Liver (tissue), 9 donors: ENCODE measurements around the gene PFN1. TPM values are rescaled to one million over a fixed set of nuclear protein-coding genes. Genes with fewer than 3 reads are reported as not detected.

Experiments used
- DNase-seq: peaks from one replicate; pipeline ENCODE4 v3.0.0-alpha.2; 2017; ENCODE audit warnings: low spot score
- H3K27ac ChIP-seq, 2 donors: one replicate each; pipeline ENCODE4 v1.7.0; 2013; ENCODE audit warnings: inconsistent platforms in 2 of 2, low read length in 2 of 2, control low read depth in 1 of 2, low read depth in 1 of 2, mild to moderate bottlenecking in 1 of 2
- H3K27me3 ChIP-seq, 4 donors: one replicate each; pipeline versions ENCODE4 v1.6.1 to v1.7.0; 2013; ENCODE audit warnings: low read length in 3 of 4, inconsistent platforms in 1 of 4, mild to moderate bottlenecking in 1 of 4, moderate library complexity in 1 of 4; ENCODE audit not compliant: control insufficient read depth in 4 of 4, insufficient read depth in 4 of 4
- H3K36me3 ChIP-seq, 4 donors: one replicate each; pipeline versions ENCODE4 v1.6.1 to v1.7.0; 2013; ENCODE audit warnings: low read length in 3 of 4, mild to moderate bottlenecking in 3 of 4, low read depth in 1 of 4, moderate library complexity in 1 of 4; ENCODE audit not compliant: control insufficient read depth in 4 of 4, insufficient read depth in 3 of 4
- H3K4me1 ChIP-seq, 4 donors: one replicate each; pipeline versions ENCODE4 v1.6.1 to v1.7.0; 2013; ENCODE audit warnings: low read length in 3 of 4, mild to moderate bottlenecking in 3 of 4, moderate library complexity in 1 of 4; ENCODE audit not compliant: control insufficient read depth in 4 of 4, insufficient read depth in 4 of 4
- H3K4me3 ChIP-seq, 3 donors: one replicate each; pipeline versions ENCODE4 v1.6.1 to v1.7.0; 2013; ENCODE audit warnings: low read length in 3 of 3, control low read depth in 1 of 3, low read depth in 1 of 3, mild to moderate bottlenecking in 1 of 3
- H3K9ac ChIP-seq, 2 donors: one replicate each; pipeline ENCODE4 v1.7.0; 2013; ENCODE audit warnings: low read length in 2 of 2, mild to moderate bottlenecking in 2 of 2, moderate library complexity in 2 of 2, control low read depth in 1 of 2, low read depth in 1 of 2
- H3K9me3 ChIP-seq, 4 donors: one replicate each; pipeline versions ENCODE4 v1.6.1 to v1.7.0; 2013; ENCODE audit warnings: low read length in 3 of 4; ENCODE audit not compliant: control insufficient read depth in 4 of 4
- ATF3 ChIP-seq: IDR thresholded peaks from 2 replicates; pipeline ENCODE4 v1.6.1; 2016; ENCODE audit warnings: antibody characterized with exemption
- CTCF ChIP-seq: fragments of 150-350 bp; IDR thresholded peaks from 2 replicates; pipeline ENCODE4 v1.5.1; 2017; ENCODE audit warnings: improper control_type of control experiment, low read depth, low read length; ENCODE audit not compliant: missing input control
- FOXA2 ChIP-seq: IDR thresholded peaks from 2 replicates; pipeline ENCODE4 v1.6.1; 2016; ENCODE audit warnings: antibody characterized with exemption
- GABPA ChIP-seq, 2 donors: IDR thresholded peaks in 1 of 2; conservative IDR thresholded peaks in 1 of 2; 2 replicates each; pipeline ENCODE4 v1.6.1; 2016; ENCODE audit warnings: antibody characterized with exemption in 2 of 2, mild to moderate bottlenecking in 1 of 2, moderate library complexity in 1 of 2
- HNF4A ChIP-seq, 2 donors: conservative IDR thresholded peaks; 2 replicates each; pipeline ENCODE4 v1.6.1; 2016; ENCODE audit warnings: antibody characterized with exemption in 2 of 2, mild to moderate bottlenecking in 2 of 2
- JUND ChIP-seq, 2 donors: IDR thresholded peaks; 2 replicates each; pipeline ENCODE4 v1.6.1; 2016; ENCODE audit warnings: antibody characterized with exemption in 2 of 2
- MAX ChIP-seq: IDR thresholded peaks from 2 replicates; pipeline ENCODE4 v1.6.1; 2016; ENCODE audit warnings: antibody characterized with exemption
- REST ChIP-seq: IDR thresholded peaks from 2 replicates; pipeline ENCODE4 v1.6.1; 2016; ENCODE audit warnings: antibody characterized with exemption, mild to moderate bottlenecking
- SP1 ChIP-seq: IDR thresholded peaks from 2 replicates; pipeline ENCODE4 v1.6.1; 2018; ENCODE audit warnings: antibody characterized with exemption, mild to moderate bottlenecking
- TAF1 ChIP-seq: conservative IDR thresholded peaks from 2 replicates; pipeline ENCODE4 v1.6.1; 2016; ENCODE audit warnings: antibody characterized with exemption, mild to moderate bottlenecking
- ZBTB33 ChIP-seq: IDR thresholded peaks from 2 replicates; pipeline ENCODE4 v1.6.1; 2016; ENCODE audit warnings: antibody characterized with exemption
- WGBS: extraction: QIAGEN DNeasy Blood & Tissue Kit; methylation state at CpG from one replicate; pipeline ENCODE4 v1.1.7; 2013; 5-methylcytosine and 5-hydroxymethylcytosine counted together
- polyA plus RNA-seq, 2 donors: library from polyadenylated mRNA; stranded (reverse) in 1 of 2; unstranded in 1 of 2; fragments of 200-250 nt in 1 of 2; fragments of >200 nt in 1 of 2; fragmentation: Nextera tagmentation in 1 of 2; extraction: Ambion mirVana in 1 of 2; gene quantifications; one replicate each; pipeline versions ENCODE4 v1.2.1 to v1.2.3, GENCODE V29; 2013 to 2015
- total RNA-seq, 2 donors: library from RNA; depleted of rRNA; stranded (reverse); fragments of >200 nt; gene quantifications; one replicate each; pipeline ENCODE4 v1.2.3, GENCODE V29; 2014
- donor health status: healthy.
- donor health status: healthy.
- donor health status: healthy.
- donor health status: healthy.
- donor health status: healthy.

Gene PFN1
- total and polyA plus RNA-seq, 4 donors, result 150 to 672 (median 580) TPM

GRCh38 chr17:4897785-4898184, 50.5 kb downstream of the PFN1 start:
- DNase-seq, result no peak
- H3K9ac ChIP-seq, result no peak overlapping the region
- TF ChIP-seq ATF3 (no peak), HNF4A (conservative IDR thresholded peaks at IDR 0.05) (no peak), CTCF (no peak)
- no peak overlapping the region for H3K27ac ChIP-seq
- no peaks in the 10 kb centered on the region for H3K9me3 ChIP-seq
- H3K4me3 ChIP-seq, result no peak overlapping the region
- H3K36me3 ChIP-seq, result peaks cover 2 to 32% (median 9%) of the 10 kb centered on the region in 4 donors
- H3K27me3 ChIP-seq, result no peaks in the 10 kb centered on the region
- H3K4me1 ChIP-seq, result peaks cover 6 to 49% (median 26%) of the 10 kb centered on the region in 4 donors
- WGBS, result 94% methylated on average over 5 of the region's 5 CpGs

- H3K9ac ChIP-seq, result no peak overlapping the region
- no peak overlapping the region for H3K4me3 ChIP-seq
- WGBS, result 71% methylated on average over 10 of the region's 10 CpGs
- no peak for TF ChIP-seq REST
- TF ChIP-seq SP1, result no peak
- no peak for TF ChIP-seq ZBTB33
- no peak for TF ChIP-seq MAX
- no peak for TF ChIP-seq JUND (IDR thresholded peaks at IDR 0.05)
- no peak for TF ChIP-seq FOXA2
- no peak for TF ChIP-seq TAF1
- no peak for TF ChIP-seq GABPA (IDR thresholded peaks at IDR 0.05 in 1 of 2, conservative IDR thresholded peaks at IDR 0.05 in 1 of 2)
- peaks cover 6 to 49% (median 26%) of the 10 kb centered on the region in 4 donors for H3K4me1 ChIP-seq
- peaks cover 2 to 37% (median 9%) of the 10 kb centered on the region in 4 donors for H3K36me3 ChIP-seq
- H3K27ac ChIP-seq, result no peak overlapping the region
- DNase-seq, result no peak
- H3K9me3 ChIP-seq, result no peaks in the 10 kb centered on the region
- H3K27me3 ChIP-seq, result no peaks in the 10 kb centered on the region
These were observed 51.1 kb downstream of the PFN1 start for GRCh38 chr17:4897198-4897687.
